CD4-positive, alpha-beta T cell (primary cell): ENCODE data around the gene ELMOD3. TPM values are rescaled to one million over a fixed set of nuclear protein-coding genes. Genes with fewer than 3 reads are reported as not detected.
"Not testable (repeated sequence)": the region's sequence is repeated elsewhere in the genome, so short reads cannot be mapped to it uniquely, and the experiment has no call there.

Source experiments
- ATAC-seq: fragments of 200-7000 bp; cut with Tn5 transposase; one replicate; pipeline ENCODE4 v1.10.0; 2022; ENCODE audit warnings: mild to moderate bottlenecking; ENCODE audit not compliant: poor library complexity
- CTCF ChIA-PET: fragments of 350-600 bp; sonication (Branson Sonifier 250); formaldehyde crosslinking; loops from one replicate; lab custom pipeline; 2021; ENCODE audit warnings: antibody characterized with exemption, inconsistent platforms; lab: Charles Lee
- POLR2A ChIA-PET: fragments of 350-600 bp; sonication (Branson Sonifier 250); formaldehyde crosslinking; loops from one replicate; lab custom pipeline; 2021; ENCODE audit warnings: antibody characterized with exemption, inconsistent platforms; lab: Charles Lee
- DNase-seq, 14 experiments: peaks; one replicate each; pipeline ENCODE4 v3.0.0-alpha.2; 2013 to 2020; ENCODE audit warnings: mixed read lengths in 2 of 14
- H3K27ac ChIP-seq, 2 donors: one replicate each; pipeline versions ENCODE4 v1.5.1 to v1.7.0; 2013; ENCODE audit warnings: low read length in 2 of 2, low read depth in 1 of 2, mild to moderate bottlenecking in 1 of 2
- H3K27me3 ChIP-seq, 2 experiments: 1 replicate in 1 of 2; 2 replicates in 1 of 2; pipeline versions ENCODE4 v1.6.1 to v1.7.0; 2013; ENCODE audit warnings: low read length in 2 of 2, control low read depth in 1 of 2, mild to moderate bottlenecking in 1 of 2, moderate library complexity in 1 of 2; ENCODE audit not compliant: insufficient read depth in 2 of 2, control insufficient read depth in 1 of 2
- H3K36me3 ChIP-seq: one replicate; pipeline ENCODE4 v1.6.1; 2013; ENCODE audit warnings: low read length, control low read depth; ENCODE audit not compliant: insufficient read depth
- H3K4me1 ChIP-seq: one replicate; pipeline ENCODE4 v1.6.1; 2013; ENCODE audit warnings: low read length, control low read depth; ENCODE audit not compliant: insufficient read depth
- H3K4me3 ChIP-seq: one replicate; pipeline ENCODE4 v1.5.1; 2013; ENCODE audit warnings: mild to moderate bottlenecking, low read length, moderate library complexity
- H3K9me3 ChIP-seq, 2 experiments: 1 replicate in 1 of 2; 2 replicates in 1 of 2; pipeline versions ENCODE4 v1.6.1 to v1.7.0; 2013; ENCODE audit warnings: low read length in 2 of 2, mild to moderate bottlenecking in 2 of 2, control low read depth in 1 of 2, moderate library complexity in 1 of 2; ENCODE audit not compliant: control insufficient read depth in 1 of 2, insufficient read depth in 1 of 2
- H3K27ac Mint-ChIP-seq: one replicate; pipeline ENCODE4 v1.8.0; 2020; ENCODE audit warnings: mixed read lengths
- H3K27me3 Mint-ChIP-seq: one replicate; pipeline ENCODE4 v1.8.0; 2021; ENCODE audit warnings: mixed read lengths
- H3K36me3 Mint-ChIP-seq: one replicate; pipeline ENCODE4 v1.8.0; 2021; ENCODE audit warnings: low read depth, mixed read lengths
- H3K4me1 Mint-ChIP-seq: one replicate; pipeline ENCODE4 v1.8.0; 2021; ENCODE audit warnings: low read depth, mixed read lengths
- H3K4me3 Mint-ChIP-seq: one replicate; pipeline ENCODE4 v1.8.0; 2020; ENCODE audit warnings: mild to moderate bottlenecking, mixed read lengths
- H3K9me3 Mint-ChIP-seq: one replicate; pipeline ENCODE4 v1.8.0; 2020; ENCODE audit warnings: mixed read lengths
- intact Hi-C, 2 experiments: fragments of 100-400 bp; cut with DNase I in 1 of 2; cut with micrococcal nuclease in 1 of 2; formaldehyde crosslinking; loops; one replicate each; pipeline versions ENCODE4 v1.15.1 to v1.9.0; 2023 to 2025; cut with DNase I, micrococcal nuclease
- total RNA-seq, 174 experiments: library from RNA in 2 of 174; stranded (reverse) in 2 of 174; gene quantifications; one replicate each; pipeline ENCODE4 v1.2.3 and lab custom pipeline; 2021 to 2026
- TF ChIP-seq, protein P1 (sequence below): fragments of 200-600 bp; IDR thresholded peaks from one replicate; pipeline ENCODE4 v1.8.0; 2022; ENCODE audit warnings: antibody characterized with exemption, mild to moderate bottlenecking

The ELMOD3 gene
- total RNA-seq, 2 experiments from 2014 or later, result 13.5 to 15.3 TPM

DNA sequence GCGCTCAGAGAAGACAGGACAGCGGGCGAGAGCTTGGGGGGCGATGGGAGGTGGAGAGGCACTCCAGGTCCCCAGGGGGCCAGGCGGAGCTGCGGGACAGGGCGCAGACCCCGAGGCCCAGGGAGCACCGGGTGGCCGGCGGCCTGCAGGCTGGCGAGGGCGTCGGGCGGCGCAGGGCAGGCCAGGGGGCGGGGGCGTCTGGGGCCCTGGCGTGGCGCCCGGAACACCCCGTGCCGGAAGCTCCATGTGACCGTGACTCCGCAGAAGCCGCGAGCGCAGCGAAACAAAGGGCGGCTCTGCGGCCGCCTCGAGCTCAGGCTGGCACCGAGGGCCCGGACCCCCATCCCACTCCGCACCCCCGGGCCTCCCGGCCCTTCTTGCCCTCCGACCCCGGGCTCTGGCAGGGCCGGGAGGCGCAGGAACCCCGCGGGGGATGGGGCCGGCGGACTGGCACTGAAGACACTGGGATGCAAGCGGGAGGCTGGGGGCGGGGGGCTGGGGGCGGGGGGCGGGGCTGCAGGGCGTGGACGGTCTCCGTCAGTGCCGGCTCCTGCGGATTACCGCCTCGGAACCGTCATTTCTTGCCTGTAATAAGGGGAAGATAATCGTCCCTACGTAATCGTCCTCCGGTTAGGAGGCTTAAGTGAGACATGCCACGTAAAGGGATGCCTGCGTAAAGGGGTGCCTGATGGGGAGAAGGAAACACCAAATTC lies 83.1 kb downstream of the ELMOD3 start:
- peaks cover 39% of the 10 kb centered on the region for H3K4me1 ChIP-seq
- ATAC-seq, result peak; percentile 82

DNA sequence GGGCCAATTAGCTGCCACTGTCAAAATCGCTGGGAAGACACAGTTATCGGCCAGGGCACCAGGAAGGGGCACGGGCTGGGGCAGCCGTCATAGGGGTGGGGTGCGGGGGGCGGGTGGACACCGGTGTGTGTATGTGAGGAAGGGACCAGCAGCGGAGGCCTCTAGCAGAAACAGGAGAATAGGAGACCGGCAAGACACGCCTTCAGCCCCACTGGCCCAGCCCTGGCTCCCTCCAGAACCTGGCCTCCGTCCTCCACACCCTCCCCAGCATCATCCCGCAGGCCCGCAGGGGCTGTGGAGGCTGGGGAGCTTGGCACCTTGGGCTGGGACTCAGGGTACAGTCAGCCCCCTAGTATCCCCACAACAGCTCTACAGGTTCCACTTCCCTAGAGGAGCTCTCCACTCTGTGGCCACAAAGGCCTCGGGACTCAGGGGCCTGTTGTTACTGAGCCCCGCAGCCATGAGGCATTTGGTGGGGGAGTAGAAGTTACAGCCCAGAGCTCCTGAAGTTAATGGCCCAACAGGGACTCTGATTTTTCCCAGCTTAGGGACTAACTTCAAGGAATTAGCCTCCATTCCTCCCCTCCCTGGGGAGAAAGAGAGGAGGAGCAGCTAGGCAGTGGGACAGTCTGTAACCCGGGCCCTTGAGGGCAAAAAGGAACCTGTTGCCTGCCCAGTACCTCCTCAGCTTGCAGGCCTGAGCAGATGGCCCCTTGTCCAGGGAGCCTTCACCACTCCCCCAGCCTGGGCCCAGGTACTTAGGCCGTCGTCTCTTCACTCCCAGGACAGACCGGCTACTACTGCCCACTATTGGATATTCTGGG lies 83.8 kb downstream of the ELMOD3 start:
- no peak for DNase-seq
- H3K27me3 ChIP-seq, result no peaks in the 10 kb centered on the region
- ChIA-PET CTCF (interaction anchor here (1.3 to 1.8 kb wide), 2 partner anchors 19 to 199 kb away, joined by 4 to 7 read pairs; partner anchors contain the start of gene SH2D6), POLR2A (interaction anchor here (0.6 to 3.1 kb wide), 18 partner anchors 8 to 668 kb away, joined by 3 to 62 read pairs (median 6); partner anchors contain the start of genes ELMOD3, MAT2A, POLR1A and PTCD3)
- intact Hi-C loops, result no loop called here
- peak overlapping the region; percentile 55 to 87 for H3K27ac ChIP-seq
- no peaks in the 10 kb centered on the region for H3K9me3 Mint-ChIP-seq
- H3K4me1 ChIP-seq, result peaks cover 39% of the 10 kb centered on the region
- H3K36me3 Mint-ChIP-seq, result no peaks in the 10 kb centered on the region
- peaks cover 37% of the 10 kb centered on the region for H3K4me1 Mint-ChIP-seq
- peak; percentile 3 for ATAC-seq
- peak overlapping the region; percentile 87 for H3K4me3 Mint-ChIP-seq
- no peaks in the 10 kb centered on the region for H3K9me3 ChIP-seq
- peak overlapping the region; percentile 91 for H3K27ac Mint-ChIP-seq
- peak overlapping the region; percentile 51 for H3K4me3 ChIP-seq
- H3K36me3 ChIP-seq, result no peaks in the 10 kb centered on the region
- no peaks in the 10 kb centered on the region for H3K27me3 Mint-ChIP-seq
- TF ChIP-seq, protein P1, sequence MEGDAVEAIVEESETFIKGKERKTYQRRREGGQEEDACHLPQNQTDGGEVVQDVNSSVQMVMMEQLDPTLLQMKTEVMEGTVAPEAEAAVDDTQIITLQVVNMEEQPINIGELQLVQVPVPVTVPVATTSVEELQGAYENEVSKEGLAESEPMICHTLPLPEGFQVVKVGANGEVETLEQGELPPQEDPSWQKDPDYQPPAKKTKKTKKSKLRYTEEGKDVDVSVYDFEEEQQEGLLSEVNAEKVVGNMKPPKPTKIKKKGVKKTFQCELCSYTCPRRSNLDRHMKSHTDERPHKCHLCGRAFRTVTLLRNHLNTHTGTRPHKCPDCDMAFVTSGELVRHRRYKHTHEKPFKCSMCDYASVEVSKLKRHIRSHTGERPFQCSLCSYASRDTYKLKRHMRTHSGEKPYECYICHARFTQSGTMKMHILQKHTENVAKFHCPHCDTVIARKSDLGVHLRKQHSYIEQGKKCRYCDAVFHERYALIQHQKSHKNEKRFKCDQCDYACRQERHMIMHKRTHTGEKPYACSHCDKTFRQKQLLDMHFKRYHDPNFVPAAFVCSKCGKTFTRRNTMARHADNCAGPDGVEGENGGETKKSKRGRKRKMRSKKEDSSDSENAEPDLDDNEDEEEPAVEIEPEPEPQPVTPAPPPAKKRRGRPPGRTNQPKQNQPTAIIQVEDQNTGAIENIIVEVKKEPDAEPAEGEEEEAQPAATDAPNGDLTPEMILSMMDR, result no peak

More for the DNA sequence above, 83.1 kb downstream of the ELMOD3 start:
- peaks cover 37% of the 10 kb centered on the region for H3K4me1 Mint-ChIP-seq
- TF ChIP-seq, protein P1, result no peak
- CTCF ChIA-PET, result interaction anchor here (0.8 to 1.8 kb wide), 3 partner anchors 18 to 200 kb away, joined by 3 to 7 read pairs (median 4); partner anchors contain the start of genes MAT2A and SH2D6
- Histone ChIP-seq H3K9me3 (no peaks in the 10 kb centered on the region), H3K36me3 (no peaks in the 10 kb centered on the region), H3K27ac (peak overlapping the region; percentile 55 to 87), H3K27me3 (no peaks in the 10 kb centered on the region), H3K4me3 (peak overlapping the region; percentile 51)
- no peaks in the 10 kb centered on the region for H3K36me3 Mint-ChIP-seq
- no peaks in the 10 kb centered on the region for H3K27me3 Mint-ChIP-seq
- no peaks in the 10 kb centered on the region for H3K9me3 Mint-ChIP-seq
- intact Hi-C loops, result no loop called here
- peak overlapping the region; percentile 91 for H3K27ac Mint-ChIP-seq
- DNase-seq, result peak; percentile 49 to 91 (median 70)
- H3K4me3 Mint-ChIP-seq, result peak overlapping the region; percentile 90
- POLR2A ChIA-PET, result interaction anchor here (0.6 to 3.1 kb wide), 18 partner anchors 9 to 668 kb away, joined by 3 to 62 read pairs (median 6); partner anchors contain the start of genes ELMOD3, MAT2A, POLR1A and PTCD3

DNA sequence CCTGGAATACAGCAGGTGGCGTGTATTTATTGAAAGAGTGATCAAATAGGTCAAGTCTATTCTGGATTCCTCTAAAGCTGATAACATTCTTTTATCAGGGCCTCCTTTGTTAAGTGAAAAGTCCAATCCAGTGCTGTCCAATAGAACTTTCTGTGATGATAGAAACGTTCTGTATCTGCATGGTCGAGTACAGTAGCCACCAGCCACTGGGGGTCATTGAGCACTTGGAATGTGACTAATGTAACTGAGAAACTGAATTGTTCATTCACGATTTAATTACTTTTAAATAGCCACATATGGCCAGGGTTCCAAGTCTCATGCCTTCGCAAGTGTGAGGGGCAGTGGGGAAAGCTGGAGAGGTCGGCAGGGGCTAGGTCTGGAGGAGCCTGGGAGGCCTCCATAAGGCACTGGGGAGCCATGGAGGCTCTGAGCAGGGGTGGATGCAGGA lies 84.5 kb downstream of the ELMOD3 start:
- Mint-ChIP-seq H3K4me1 (peaks cover 37% of the 10 kb centered on the region), H3K4me3 (peak overlapping the region; percentile 42), H3K36me3 (no peaks in the 10 kb centered on the region), H3K27ac (peak overlapping the region; percentile 91), H3K27me3 (no peaks in the 10 kb centered on the region), H3K9me3 (no peaks in the 10 kb centered on the region)
- no peaks in the 10 kb centered on the region for H3K27me3 ChIP-seq
- H3K4me3 ChIP-seq, result no peak overlapping the region
- ChIA-PET CTCF (no interaction called here), POLR2A (interaction anchor here (1.5 to 3.1 kb wide), 3 partner anchors 85 to 107 kb away, joined by 3 to 62 read pairs (median 5); partner anchors contain the start of genes ELMOD3, MAT2A and RETSAT)
- H3K4me1 ChIP-seq, result peaks cover 39% of the 10 kb centered on the region
- ATAC-seq, result no peak
- H3K9me3 ChIP-seq, result no peaks in the 10 kb centered on the region
- DNase-seq, result no peak
- no peak overlapping the region for H3K27ac ChIP-seq
- no peaks in the 10 kb centered on the region for H3K36me3 ChIP-seq
- intact Hi-C loops, result no loop called here
- TF ChIP-seq, protein P1, result no peak

DNA sequence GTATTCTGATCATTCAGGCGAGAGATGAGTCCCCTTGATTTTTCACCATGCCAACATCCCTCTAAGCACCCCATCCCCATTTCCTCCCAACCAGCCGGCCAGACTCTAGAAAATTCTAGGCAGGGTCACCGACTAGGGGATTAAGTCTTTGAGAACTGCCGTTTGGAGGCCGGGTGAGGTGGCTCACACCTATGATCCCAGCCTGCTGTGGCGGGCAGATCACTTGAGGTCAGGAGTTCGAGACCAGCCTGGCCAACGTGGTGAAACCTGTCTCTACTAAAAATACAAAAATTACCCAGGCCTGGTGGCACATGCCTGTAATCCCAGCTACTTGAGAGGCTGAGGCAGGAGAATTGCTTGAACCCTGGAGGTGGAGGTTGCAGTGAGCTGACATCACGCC lies 85.0 kb downstream of the ELMOD3 start:
- H3K36me3 ChIP-seq, DNase-seq, H3K36me3 Mint-ChIP-seq, H3K9me3 Mint-ChIP-seq, H3K27ac ChIP-seq, H3K9me3 ChIP-seq, H3K4me3 ChIP-seq, ATAC-seq, CTCF ChIA-PET, intact Hi-C loops, H3K27me3 Mint-ChIP-seq, H3K27me3 ChIP-seq: not testable (repeated sequence)
- peaks cover 39% of the 10 kb centered on the region for H3K4me1 ChIP-seq
- Mint-ChIP-seq H3K4me1 (peaks cover 37% of the 10 kb centered on the region), H3K27ac (peak overlapping the region; percentile 91), H3K4me3 (peak overlapping the region; percentile 54)
- POLR2A ChIA-PET, result interaction anchor here (1.5 to 1.7 kb wide), 2 partner anchors 85 to 99 kb away, joined by 3 to 7 read pairs; partner anchors contain the start of genes ELMOD3, MAT2A and RETSAT
